GM10266 (cell line): ENCODE results near the gene MRPS7.

ENCODE experiments used
- DNase-seq: peaks from one replicate; pipeline ENCODE4 v3.0.0; 2012; ENCODE audit errors: extremely low spot score
- CTCF ChIP-seq: IDR thresholded peaks from 2 replicates; pipeline ENCODE4 v1.5.1; 2012; ENCODE audit warnings: mild to moderate bottlenecking, low read depth; ENCODE audit not compliant: control insufficient read depth, insufficient read depth; ENCODE audit errors: missing control alignments

Gene MRPS7

GRCh38 chr17:75261336-75262111 lies at the start of gene MRPS7, which contains the start of gene GGA3:
TSS of gene MRPS7 (plus strand) at chr17:75261879. CDS start at chr17:75261901, 22 bp downstream.
TSS of gene GGA3 (minus strand) at chr17:75261606. CDS start at chr17:75261587, 19 bp downstream.
- TF ChIP-seq CTCF, result no peak
- DNase-seq, result peak; percentile 93

- no peak for TF ChIP-seq CTCF
These were observed 43.5 kb upstream of the MRPS7 start for GRCh38 chr17:75218131-75218530.

GRCh38 chr17:75219815-75220214 lies 41.9 kb upstream of the MRPS7 start:
- no peak for TF ChIP-seq CTCF
- no peak for DNase-seq

More at GRCh38 chr17:75218131-75218530, 43.5 kb upstream of the MRPS7 start:
- no peak for DNase-seq

- TF ChIP-seq CTCF, result no peak
- DNase-seq, result no peak
These were observed 36.7 kb upstream of the MRPS7 start for GRCh38 chr17:75225016-75225415.

- TF ChIP-seq CTCF, result no peak
These were observed 34.0 kb upstream of the MRPS7 start for GRCh38 chr17:75227729-75228128.

GRCh38 chr17:75228305-75228704 lies 33.4 kb upstream of the MRPS7 start:
- DNase-seq, result no peak
- no peak for TF ChIP-seq CTCF

More at GRCh38 chr17:75227729-75228128, 34.0 kb upstream of the MRPS7 start:
- DNase-seq, result no peak

- TF ChIP-seq CTCF, result no peak
These were observed 32.8 kb upstream of the MRPS7 start for GRCh38 chr17:75228847-75229246.

More at GRCh38 chr17:75228847-75229246, 32.8 kb upstream of the MRPS7 start:
- no peak for DNase-seq
